GM12801 (cell line): ENCODE results near the gene FAF1.

Source experiments
- TF ChIP-seq, protein P1 (sequence below): IDR thresholded peaks from one replicate; pipeline ENCODE4 v1.5.1; 2011; ENCODE audit warnings: control low read depth; ENCODE audit not compliant: insufficient read length; ENCODE audit errors: extremely low read depth

Gene FAF1

DNA sequence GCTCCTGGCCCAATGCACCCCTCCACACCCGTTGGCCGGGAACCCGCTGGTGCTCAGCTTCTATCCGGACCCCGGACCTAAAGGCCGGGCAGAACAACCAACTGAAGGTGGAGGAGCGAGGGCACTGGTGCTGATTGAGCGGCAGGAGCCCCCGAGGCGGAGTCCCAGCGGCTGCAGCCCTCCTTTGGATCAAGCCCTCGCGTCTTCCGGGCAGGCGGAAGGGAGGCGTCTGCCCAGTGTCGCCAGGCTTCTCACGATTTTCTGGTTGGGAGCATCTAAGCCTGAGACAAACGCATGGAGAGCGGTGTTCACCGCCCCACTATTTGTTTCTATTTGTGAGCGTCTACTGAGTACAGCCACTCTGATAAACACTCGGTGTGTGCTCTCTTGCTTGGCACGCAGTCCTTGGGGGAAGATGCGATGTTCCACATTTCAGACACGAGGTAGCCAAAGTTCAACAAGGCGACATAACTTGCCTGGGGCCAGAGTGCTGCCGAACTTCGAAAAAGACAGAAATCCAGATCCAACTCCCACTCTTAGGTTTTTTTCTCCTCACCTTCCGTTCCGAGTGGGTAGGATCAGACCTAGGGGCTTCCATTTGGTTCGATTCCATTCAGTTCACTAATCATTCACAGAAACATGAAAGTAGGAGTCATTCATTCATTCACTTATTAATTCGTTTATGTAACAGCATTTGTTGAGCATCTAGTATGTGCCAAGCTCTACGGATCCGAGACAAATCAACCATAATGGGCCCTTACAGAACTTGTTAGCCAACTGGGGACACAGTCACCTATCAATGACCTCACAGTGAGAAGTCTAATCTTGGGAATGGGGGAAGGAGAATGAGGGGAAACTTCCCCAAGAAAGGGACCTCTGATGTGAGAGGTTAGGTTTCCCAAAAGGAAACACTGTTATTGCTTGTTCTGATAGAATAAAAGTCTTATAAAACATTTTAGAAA lies 532.0 kb downstream of the FAF1 start:
- TF ChIP-seq, protein P1, sequence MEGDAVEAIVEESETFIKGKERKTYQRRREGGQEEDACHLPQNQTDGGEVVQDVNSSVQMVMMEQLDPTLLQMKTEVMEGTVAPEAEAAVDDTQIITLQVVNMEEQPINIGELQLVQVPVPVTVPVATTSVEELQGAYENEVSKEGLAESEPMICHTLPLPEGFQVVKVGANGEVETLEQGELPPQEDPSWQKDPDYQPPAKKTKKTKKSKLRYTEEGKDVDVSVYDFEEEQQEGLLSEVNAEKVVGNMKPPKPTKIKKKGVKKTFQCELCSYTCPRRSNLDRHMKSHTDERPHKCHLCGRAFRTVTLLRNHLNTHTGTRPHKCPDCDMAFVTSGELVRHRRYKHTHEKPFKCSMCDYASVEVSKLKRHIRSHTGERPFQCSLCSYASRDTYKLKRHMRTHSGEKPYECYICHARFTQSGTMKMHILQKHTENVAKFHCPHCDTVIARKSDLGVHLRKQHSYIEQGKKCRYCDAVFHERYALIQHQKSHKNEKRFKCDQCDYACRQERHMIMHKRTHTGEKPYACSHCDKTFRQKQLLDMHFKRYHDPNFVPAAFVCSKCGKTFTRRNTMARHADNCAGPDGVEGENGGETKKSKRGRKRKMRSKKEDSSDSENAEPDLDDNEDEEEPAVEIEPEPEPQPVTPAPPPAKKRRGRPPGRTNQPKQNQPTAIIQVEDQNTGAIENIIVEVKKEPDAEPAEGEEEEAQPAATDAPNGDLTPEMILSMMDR, result no peak

DNA sequence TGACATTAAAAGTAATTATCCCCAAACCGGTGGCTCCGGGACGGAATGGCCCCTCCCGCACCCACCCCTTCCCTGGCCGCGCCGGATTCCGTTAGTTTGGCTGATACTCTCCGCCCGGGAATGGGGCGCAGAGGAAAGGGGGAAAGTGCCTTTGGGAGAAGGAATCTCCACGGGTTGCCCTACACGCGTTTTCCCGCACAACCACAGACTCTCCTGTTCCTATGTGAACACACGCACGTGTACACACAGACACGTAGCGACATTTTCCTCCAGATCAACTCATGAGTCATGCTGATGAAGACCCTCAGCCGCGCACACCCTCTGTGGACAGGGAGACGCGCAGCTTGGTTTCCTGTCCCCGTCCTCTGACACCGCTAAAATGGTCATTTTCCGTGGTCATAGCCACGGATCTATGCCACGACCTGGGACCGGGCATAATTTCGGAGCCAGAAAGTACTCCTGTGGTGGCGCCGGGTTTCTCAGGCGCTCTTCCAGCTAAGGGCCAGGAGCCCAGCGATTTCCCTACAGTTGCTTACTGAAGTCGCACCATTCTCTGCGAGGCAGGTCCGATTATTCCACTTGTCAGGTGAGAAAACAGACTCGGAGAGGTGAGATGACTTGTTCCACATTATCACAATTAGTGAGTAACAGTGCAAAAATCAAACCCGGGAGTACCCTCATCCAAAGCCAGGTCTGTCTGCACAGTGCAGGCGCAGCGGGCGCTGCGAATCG lies 532.8 kb downstream of the FAF1 start:
- TF ChIP-seq, protein P1, result no peak

DNA sequence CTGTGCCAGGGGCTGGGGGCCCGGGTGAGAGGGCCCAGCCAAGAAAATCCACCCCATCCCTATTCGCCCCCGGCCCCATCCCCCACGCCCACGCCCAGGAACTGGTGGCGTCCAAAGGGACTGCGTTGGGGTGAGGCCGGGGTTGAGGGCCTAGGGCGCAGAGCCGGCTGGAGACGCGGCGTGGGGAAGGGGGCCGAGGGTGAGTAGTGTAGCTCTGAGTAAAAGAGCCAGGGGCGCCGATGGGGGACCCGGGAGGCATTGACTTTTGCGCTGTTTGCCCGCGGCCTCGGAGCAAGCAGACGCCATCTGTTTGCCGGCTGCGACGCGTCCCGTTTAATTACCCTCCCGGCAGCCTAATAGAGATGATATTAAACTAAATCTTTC lies 533.4 kb downstream of the FAF1 start:
- TF ChIP-seq, protein P1, result no peak

DNA sequence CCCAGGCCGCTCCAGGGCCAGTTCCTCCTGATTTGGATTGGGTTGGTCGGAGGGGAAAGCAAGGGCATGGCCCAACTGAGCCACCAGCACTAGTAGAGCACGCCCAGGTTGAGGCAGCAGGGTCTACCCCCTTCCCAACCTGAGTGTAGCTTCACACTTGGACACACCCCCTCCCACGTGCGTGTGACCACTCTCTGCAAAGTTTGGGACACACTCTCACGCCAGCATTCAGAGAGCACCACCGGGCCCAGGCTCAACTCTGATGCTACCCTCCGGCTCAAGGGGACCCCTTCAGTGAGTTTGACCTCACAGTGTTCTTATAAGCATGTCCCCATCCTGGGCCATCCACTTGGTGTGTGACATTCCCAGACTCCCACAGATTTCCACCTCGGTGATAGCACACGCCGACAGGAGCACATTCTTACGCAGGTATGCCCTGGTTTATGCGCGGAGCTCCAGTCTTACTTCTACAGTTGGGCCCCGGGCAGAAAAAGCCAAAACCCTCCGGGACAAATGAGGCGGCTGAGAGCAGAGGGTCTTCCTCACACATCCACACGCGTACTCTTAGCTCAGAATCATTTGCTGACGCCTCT lies 533.9 kb downstream of the FAF1 start:
- TF ChIP-seq, protein P1, result no peak

DNA sequence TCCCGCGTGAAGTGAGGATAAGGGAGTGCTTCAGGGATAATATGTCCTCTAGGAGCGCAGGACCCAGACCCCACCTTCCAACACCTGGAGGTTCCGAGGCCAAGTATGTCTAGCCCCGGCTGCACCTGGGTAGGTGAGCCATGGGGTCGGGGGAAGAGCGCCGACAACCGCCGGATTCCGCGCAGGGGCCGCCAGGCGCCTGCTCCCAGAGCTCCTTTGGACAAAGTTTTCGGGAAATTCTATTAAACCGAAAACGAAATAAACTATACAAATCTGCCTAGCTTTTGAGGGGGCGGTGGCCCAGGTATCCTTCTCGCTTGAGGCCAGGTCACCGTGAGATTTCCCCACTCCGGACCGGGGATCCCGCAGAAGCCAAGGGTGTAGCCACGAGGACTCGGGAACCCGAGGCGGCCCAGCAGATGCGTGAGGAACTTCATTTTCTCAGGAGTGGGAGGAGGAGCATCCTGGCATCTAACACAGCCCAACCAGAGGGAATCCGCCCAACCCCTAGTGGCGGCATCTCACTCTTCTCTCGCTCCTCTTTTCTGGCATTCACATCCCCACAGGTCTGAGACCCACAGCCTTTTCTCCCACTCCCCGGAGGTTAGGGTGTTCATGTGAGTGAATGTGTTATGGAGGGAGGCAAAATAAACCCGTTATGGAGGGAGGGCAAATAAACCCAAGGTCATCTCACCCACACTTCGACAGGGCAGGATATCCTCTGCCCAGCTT lies 534.5 kb downstream of the FAF1 start:
- TF ChIP-seq, protein P1, result no peak

DNA sequence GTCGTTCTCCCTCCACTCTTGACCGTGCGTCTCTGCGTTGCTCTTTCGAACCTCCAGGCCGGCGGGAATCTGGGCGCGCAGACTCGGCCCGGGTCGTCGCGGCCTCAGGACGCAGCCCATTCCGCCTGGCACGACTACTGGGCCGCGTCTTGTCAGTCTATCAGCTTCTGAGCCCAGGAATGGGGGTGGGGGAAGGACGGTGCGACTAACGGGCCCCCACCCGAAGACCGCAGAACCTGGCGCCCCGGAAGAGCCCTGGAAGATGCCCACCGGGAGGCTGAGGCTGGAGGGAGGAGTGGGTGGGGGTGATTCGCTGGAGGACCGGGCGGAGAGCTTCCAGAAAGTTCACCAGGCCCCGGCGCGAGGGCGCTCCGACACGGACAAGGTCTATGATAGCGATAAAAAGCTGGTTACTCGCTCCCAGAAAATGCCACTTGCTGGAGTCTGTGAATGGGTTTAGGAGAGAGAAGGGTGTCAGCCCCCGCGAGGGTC lies 535.1 kb downstream of the FAF1 start:
- TF ChIP-seq, protein P1, result no peak
